SIG-M5 treated with dmso at 0.1 percent for 504 hours (cell line): ENCODE results near the gene ABCA7.

Experiments used
- DNase-seq: peaks from one replicate; lab custom pipeline; 2025; ENCODE audit not compliant: unreplicated experiment; lab: John Stamatoyannopoulos, UW

Gene ABCA7

GRCh38 chr19:1055886-1056620, 16.1 kb downstream of the ABCA7 start:
- DNase-seq, result no peak

- no peak for DNase-seq
Observed at GRCh38 chr19:1057176-1057855, 17.4 kb downstream of the ABCA7 start.

GRCh38 chr19:1058112-1058511, 18.2 kb downstream of the ABCA7 start:
- no peak for DNase-seq

- no peak for DNase-seq
Observed at GRCh38 chr19:1060689-1061088, 20.8 kb downstream of the ABCA7 start.

- DNase-seq, result no peak
Observed at GRCh38 chr19:1061987-1062386, 22.1 kb downstream of the ABCA7 start.

- DNase-seq, result no peak
Observed at GRCh38 chr19:1062387-1063029, 22.6 kb downstream of the ABCA7 start.

GRCh38 chr19:1063030-1063908, 23.4 kb downstream of the ABCA7 start:
- DNase-seq, result no peak

GRCh38 chr19:1063909-1064660, 24.2 kb downstream of the ABCA7 start:
- DNase-seq, result no peak

GRCh38 chr19:1064661-1065605, 25.0 kb downstream of the ABCA7 start:
- peak; percentile 26 for DNase-seq

GRCh38 chr19:1065606-1066109, 25.8 kb downstream of the ABCA7 start:
- no peak for DNase-seq

GRCh38 chr19:1066251-1066747, 26.4 kb downstream of the ABCA7 start:
- no peak for DNase-seq

GRCh38 chr19:1066748-1067340, 26.9 kb downstream of the ABCA7 start, which contains the start of gene ARHGAP45:
TSS of gene ARHGAP45 (plus strand) at chr19:1067167. CDS start at chr19:1067406, 239 bp downstream.
- peak; percentile 75 for DNase-seq

GRCh38 chr19:1067341-1067957, 27.5 kb downstream of the ABCA7 start:
- no peak for DNase-seq

- DNase-seq, result peak; percentile 80
Observed at GRCh38 chr19:1068009-1069001, 28.4 kb downstream of the ABCA7 start.

GRCh38 chr19:1069009-1069779, 29.3 kb downstream of the ABCA7 start:
- peak; percentile 87 for DNase-seq

- DNase-seq, result no peak
Observed at GRCh38 chr19:1070576-1070930, 30.6 kb downstream of the ABCA7 start.
